Measurements from ENCODE around the gene CNOT4.

CNOT4 gene

DNA sequence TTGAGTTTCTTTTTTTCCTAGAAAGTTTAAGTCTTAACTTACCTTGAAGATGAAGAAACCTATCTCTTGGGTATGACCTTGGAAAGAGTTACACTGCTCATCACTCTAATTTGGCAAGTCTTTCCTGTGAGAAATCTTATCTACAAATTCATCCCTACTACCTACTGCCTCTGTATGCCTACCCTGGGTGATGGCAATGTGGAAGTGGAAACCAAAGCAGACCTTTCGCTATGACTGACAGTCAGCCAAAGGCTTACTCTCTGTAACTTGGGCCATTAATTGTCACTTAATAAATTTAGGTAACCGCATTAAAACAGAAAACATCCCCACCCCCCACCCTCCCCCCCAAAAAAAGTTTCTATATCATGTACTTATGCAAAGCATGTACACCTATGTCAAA lies 103.9 kb downstream of the CNOT4 start:
- no peak overlapping the region for H3K27ac ChIP-seq (ENCODE audit: low read length)
- peaks cover 13% of the 10 kb centered on the region for H3K4me1 ChIP-seq (ENCODE audit: low read length)
- peaks cover 3% of the 10 kb centered on the region; the same call in 1 of the 2 replicates for H4K20me1 ChIP-seq (ENCODE audit: insufficient read depth, low read length)
- H3K27me3 ChIP-seq (ENCODE audit: low read depth, low read length) = no peaks in the 10 kb centered on the region
- H3K9me3 ChIP-seq (ENCODE audit: insufficient read depth, low read length) = no peaks in the 10 kb centered on the region
- H3K79me2 ChIP-seq (ENCODE audit: low read length) = no peaks in the 10 kb centered on the region
- H3K4me3 ChIP-seq (ENCODE audit: low read length) = no peak overlapping the region
- peaks cover 6% of the 10 kb centered on the region for H3K36me3 ChIP-seq (replicated peaks; ENCODE audit: low read depth, low read length)
- H3K9ac ChIP-seq (ENCODE audit: low read length) = no peak overlapping the region
- TF ChIP-seq, protein P1, sequence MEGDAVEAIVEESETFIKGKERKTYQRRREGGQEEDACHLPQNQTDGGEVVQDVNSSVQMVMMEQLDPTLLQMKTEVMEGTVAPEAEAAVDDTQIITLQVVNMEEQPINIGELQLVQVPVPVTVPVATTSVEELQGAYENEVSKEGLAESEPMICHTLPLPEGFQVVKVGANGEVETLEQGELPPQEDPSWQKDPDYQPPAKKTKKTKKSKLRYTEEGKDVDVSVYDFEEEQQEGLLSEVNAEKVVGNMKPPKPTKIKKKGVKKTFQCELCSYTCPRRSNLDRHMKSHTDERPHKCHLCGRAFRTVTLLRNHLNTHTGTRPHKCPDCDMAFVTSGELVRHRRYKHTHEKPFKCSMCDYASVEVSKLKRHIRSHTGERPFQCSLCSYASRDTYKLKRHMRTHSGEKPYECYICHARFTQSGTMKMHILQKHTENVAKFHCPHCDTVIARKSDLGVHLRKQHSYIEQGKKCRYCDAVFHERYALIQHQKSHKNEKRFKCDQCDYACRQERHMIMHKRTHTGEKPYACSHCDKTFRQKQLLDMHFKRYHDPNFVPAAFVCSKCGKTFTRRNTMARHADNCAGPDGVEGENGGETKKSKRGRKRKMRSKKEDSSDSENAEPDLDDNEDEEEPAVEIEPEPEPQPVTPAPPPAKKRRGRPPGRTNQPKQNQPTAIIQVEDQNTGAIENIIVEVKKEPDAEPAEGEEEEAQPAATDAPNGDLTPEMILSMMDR (IDR thresholded peaks at IDR 0.05; ENCODE audit: low read depth, low read length) = no peak
- TF ChIP-seq EZH2phosphoT487 (IDR thresholded peaks at IDR 0.05; ENCODE audit: low read depth) = no peak
- H2AFZ ChIP-seq (ENCODE audit: low read depth, low read length) = no peak overlapping the region
- H3K4me2 ChIP-seq (ENCODE audit: low read length) = no peak overlapping the region

DNA sequence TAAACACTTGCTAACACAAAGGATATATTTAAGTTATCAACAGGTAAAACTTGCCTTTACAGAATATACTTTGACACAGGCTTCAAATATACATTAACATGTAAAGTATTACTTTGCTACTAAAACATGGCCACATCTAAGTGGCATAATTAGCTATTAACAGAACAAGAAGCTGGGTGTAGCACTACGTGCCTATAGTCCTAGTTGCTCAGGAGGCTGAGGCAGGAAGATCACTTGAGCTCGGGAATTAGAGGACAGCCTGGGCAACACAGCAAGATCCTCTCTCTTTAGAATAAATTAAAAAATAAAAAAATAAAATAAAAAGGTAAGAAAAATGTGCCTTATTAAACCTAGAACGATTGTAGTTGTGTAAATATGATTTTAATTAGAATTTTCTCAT lies 106.6 kb downstream of the CNOT4 start:
- H3K4me1 ChIP-seq (ENCODE audit: low read length) = peaks cover 13% of the 10 kb centered on the region
- TF ChIP-seq, protein P1 (IDR thresholded peaks at IDR 0.05; ENCODE audit: low read depth, low read length) = no peak
- no peak for TF ChIP-seq EZH2phosphoT487 (IDR thresholded peaks at IDR 0.05; ENCODE audit: low read depth)
- peaks cover 3% of the 10 kb centered on the region; the same call in 1 of the 2 replicates for H4K20me1 ChIP-seq (ENCODE audit: insufficient read depth, low read length)
- no peak overlapping the region for H3K4me2 ChIP-seq (ENCODE audit: low read length)
- H3K27me3 ChIP-seq (ENCODE audit: low read depth, low read length) = no peaks in the 10 kb centered on the region
- peaks cover 2% of the 10 kb centered on the region for H3K36me3 ChIP-seq (replicated peaks; ENCODE audit: low read depth, low read length)
- no peak overlapping the region for H3K9ac ChIP-seq (ENCODE audit: low read length)
- H3K27ac ChIP-seq (ENCODE audit: low read length) = no peak overlapping the region
- H2AFZ ChIP-seq (ENCODE audit: low read depth, low read length) = no peak overlapping the region
- H3K9me3 ChIP-seq (ENCODE audit: insufficient read depth, low read length) = no peaks in the 10 kb centered on the region
- H3K4me3 ChIP-seq (ENCODE audit: low read length) = no peak overlapping the region
- H3K79me2 ChIP-seq (ENCODE audit: low read length) = no peaks in the 10 kb centered on the region

DNA sequence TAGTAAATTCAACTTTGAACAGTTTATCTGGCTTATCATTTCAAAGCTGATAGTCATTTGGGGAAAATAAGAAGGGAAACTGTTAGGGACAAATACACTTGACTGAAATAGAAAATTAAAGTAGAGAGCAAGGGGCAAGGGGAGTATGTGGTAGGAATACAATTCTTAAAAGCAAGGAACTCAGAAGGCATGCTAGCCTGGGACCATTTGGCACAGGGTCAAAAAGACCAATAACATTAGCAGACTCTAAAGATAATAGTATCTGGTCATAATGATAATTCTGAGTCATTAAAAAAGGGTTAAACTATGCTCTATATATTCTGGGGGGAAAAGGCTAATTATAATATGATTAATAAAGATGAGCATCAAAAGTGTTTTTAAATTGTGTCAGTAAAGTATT lies 112.2 kb downstream of the CNOT4 start:
- no peaks in the 10 kb centered on the region for H3K4me1 ChIP-seq (ENCODE audit: low read length)
- H3K36me3 ChIP-seq (replicated peaks; ENCODE audit: low read depth, low read length) = peaks cover 12% of the 10 kb centered on the region
- no peaks in the 10 kb centered on the region for H3K27me3 ChIP-seq (ENCODE audit: low read depth, low read length)
- H4K20me1 ChIP-seq (ENCODE audit: insufficient read depth, low read length) = no peaks in the 10 kb centered on the region
- no peak overlapping the region for H2AFZ ChIP-seq (ENCODE audit: low read depth, low read length)
- no peak overlapping the region for H3K4me3 ChIP-seq (ENCODE audit: low read length)
- no peak overlapping the region for H3K27ac ChIP-seq (ENCODE audit: low read length)
- no peaks in the 10 kb centered on the region for H3K79me2 ChIP-seq (ENCODE audit: low read length)
- H3K9me3 ChIP-seq (ENCODE audit: insufficient read depth, low read length) = no peaks in the 10 kb centered on the region
- TF ChIP-seq EZH2phosphoT487 (IDR thresholded peaks at IDR 0.05; ENCODE audit: low read depth) = no peak
- TF ChIP-seq, protein P1 (IDR thresholded peaks at IDR 0.05; ENCODE audit: low read depth, low read length) = no peak
- no peak overlapping the region for H3K4me2 ChIP-seq (ENCODE audit: low read length)
- H3K9ac ChIP-seq (ENCODE audit: low read length) = no peak overlapping the region

DNA sequence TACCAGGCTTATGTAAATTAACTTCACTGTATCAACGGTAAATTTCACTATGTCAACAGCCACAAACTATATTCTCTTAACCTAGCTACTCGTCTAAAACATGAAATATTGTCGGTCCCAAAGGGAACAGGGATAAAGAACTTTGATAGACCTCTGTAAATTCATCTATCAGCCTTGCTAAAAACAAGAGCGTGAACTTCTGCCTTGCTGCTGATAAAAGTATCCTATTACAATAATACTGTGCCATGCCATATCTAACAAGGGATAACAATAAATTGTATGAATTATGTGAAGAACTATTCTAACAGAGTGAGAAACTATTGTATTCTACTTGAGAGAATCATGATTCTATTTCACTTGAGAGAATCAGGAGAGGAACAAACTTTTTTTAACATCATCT lies 117.2 kb downstream of the CNOT4 start:
- Histone ChIP-seq H3K9me3 (ENCODE audit: insufficient read depth, low read length) (no peaks in the 10 kb centered on the region), H3K4me2 (ENCODE audit: low read length) (no peak overlapping the region), H3K79me2 (ENCODE audit: low read length) (no peaks in the 10 kb centered on the region), H3K27ac (ENCODE audit: low read length) (no peak overlapping the region), H2AFZ (ENCODE audit: low read depth, low read length) (no peak overlapping the region), H3K36me3 (replicated peaks; ENCODE audit: low read depth, low read length) (peaks cover 20% of the 10 kb centered on the region), H3K9ac (ENCODE audit: low read length) (no peak overlapping the region), H3K27me3 (ENCODE audit: low read depth, low read length) (no peaks in the 10 kb centered on the region), H4K20me1 (ENCODE audit: insufficient read depth, low read length) (no peaks in the 10 kb centered on the region), H3K4me3 (ENCODE audit: low read length) (no peak overlapping the region), H3K4me1 (ENCODE audit: low read length) (peaks cover 6% of the 10 kb centered on the region; the same call in 1 of the 2 replicates)
- no peak for TF ChIP-seq EZH2phosphoT487 (IDR thresholded peaks at IDR 0.05; ENCODE audit: low read depth)
- TF ChIP-seq, protein P1 (IDR thresholded peaks at IDR 0.05; ENCODE audit: low read depth, low read length) = no peak
